Nephron (organoid): ENCODE results near the gene ZBTB44.

Source experiments
- H3K27ac Mint-ChIP-seq, 3 experiments: 2 replicates each; pipeline ENCODE4 v1.8.0; 2020; ENCODE audit warnings: mixed read lengths in 3 of 3, mild to moderate bottlenecking in 2 of 3, moderate library complexity in 1 of 3
- H3K27me3 Mint-ChIP-seq: 2 replicates; pipeline ENCODE4 v1.8.0; 2021; ENCODE audit warnings: low read depth, mild to moderate bottlenecking, moderate library complexity, mixed read lengths
- H3K36me3 Mint-ChIP-seq: 2 replicates; pipeline ENCODE4 v1.8.0; 2020; ENCODE audit warnings: low read depth, mixed read lengths
- H3K4me1 Mint-ChIP-seq: 2 replicates; pipeline ENCODE4 v1.8.0; 2020; ENCODE audit warnings: mixed read lengths
- H3K4me3 Mint-ChIP-seq, 3 experiments: 2 replicates each; pipeline ENCODE4 v1.8.0; 2020; ENCODE audit warnings: mild to moderate bottlenecking in 3 of 3, mixed read lengths in 3 of 3, moderate library complexity in 2 of 3
- H3K9me3 Mint-ChIP-seq: 2 replicates; pipeline ENCODE4 v1.8.0; 2020; ENCODE audit warnings: mixed read lengths
- CTCF ChIP-seq, 3 experiments: fragments of 200-600 bp; sonication (generic); IDR thresholded peaks; one replicate each; pipeline ENCODE4 v1.5.0; 2021; ENCODE audit warnings: antibody characterized with exemption in 3 of 3; ENCODE audit not compliant: unreplicated experiment in 3 of 3

ZBTB44 gene

GRCh38 chr11:130314184-130314749 is 450 bp downstream of the ZBTB44 start:
- TF ChIP-seq CTCF (IDR thresholded peaks at IDR 0.05; ENCODE audit: unreplicated experiment in 3 of 3): no peak
- Mint-ChIP-seq H3K9me3 (peaks cover 2% of the 10 kb centered on the region), H3K27me3 (no peaks in the 10 kb centered on the region), H3K27ac (peak overlapping the region; percentile 89 to 98 (median 97)), H3K36me3 (peaks cover 3% of the 10 kb centered on the region), H3K4me1 (peaks cover 46% of the 10 kb centered on the region), H3K4me3 (peak overlapping the region; percentile 95 to 99 (median 98))

- Mint-ChIP-seq H3K27ac (peak overlapping the region; percentile 89 to 98 (median 97)), H3K9me3 (peaks cover 7% of the 10 kb centered on the region), H3K36me3 (peaks cover 10% of the 10 kb centered on the region), H3K27me3 (no peaks in the 10 kb centered on the region), H3K4me1 (peaks cover 43% of the 10 kb centered on the region), H3K4me3 (peak overlapping the region; percentile 95 to 99 (median 98))
- no peak for TF ChIP-seq CTCF (IDR thresholded peaks at IDR 0.05; ENCODE audit: unreplicated experiment in 3 of 3)
These were observed 1.1 kb downstream of the ZBTB44 start for GRCh38 chr11:130313383-130314183.

GRCh38 chr11:130312046-130312445 is 2.7 kb downstream of the ZBTB44 start:
- Mint-ChIP-seq H3K4me3 (peak overlapping the region; percentile 95 to 99 (median 98)), H3K9me3 (peaks cover 13% of the 10 kb centered on the region), H3K27ac (peak overlapping the region; percentile 4 to 89 (median 9)), H3K27me3 (no peaks in the 10 kb centered on the region), H3K36me3 (peaks cover 22% of the 10 kb centered on the region), H3K4me1 (peaks cover 35% of the 10 kb centered on the region)
- TF ChIP-seq CTCF (IDR thresholded peaks at IDR 0.05; ENCODE audit: unreplicated experiment in 3 of 3): no peak

GRCh38 chr11:130310622-130311021 is 4.1 kb downstream of the ZBTB44 start:
- Mint-ChIP-seq H3K4me1 (peaks cover 27% of the 10 kb centered on the region), H3K9me3 (peaks cover 18% of the 10 kb centered on the region), H3K27ac (peak overlapping the region in 1 of 3 experiments; percentile 42), H3K27me3 (no peaks in the 10 kb centered on the region), H3K36me3 (peaks cover 33% of the 10 kb centered on the region), H3K4me3 (no peak overlapping the region)
- no peak for TF ChIP-seq CTCF (IDR thresholded peaks at IDR 0.05; ENCODE audit: unreplicated experiment in 3 of 3)

GRCh38 chr11:130308886-130309285 is 5.8 kb downstream of the ZBTB44 start:
- Mint-ChIP-seq H3K9me3 (peaks cover 31% of the 10 kb centered on the region), H3K4me3 (no peak overlapping the region), H3K36me3 (peaks cover 49% of the 10 kb centered on the region), H3K27me3 (no peaks in the 10 kb centered on the region), H3K4me1 (peaks cover 23% of the 10 kb centered on the region), H3K27ac (no peak overlapping the region)
- TF ChIP-seq CTCF (IDR thresholded peaks at IDR 0.05; ENCODE audit: unreplicated experiment in 3 of 3): no peak
